DMS79 treated with DMSO at 0.1 percent for 48 hours (cell line): Measurements from ENCODE around the gene SNAPC5.
"Not testable (repeated sequence)": the region's sequence is repeated elsewhere in the genome, so short reads cannot be mapped to it uniquely, and the experiment has no call there.

Experiments used
- DNase-seq: peaks from one replicate; lab custom pipeline; 2025; lab: John Stamatoyannopoulos, UW

The SNAPC5 gene, protein sequence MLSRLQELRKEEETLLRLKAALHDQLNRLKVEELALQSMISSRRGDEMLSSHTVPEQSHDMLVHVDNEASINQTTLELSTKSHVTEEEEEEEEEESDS

DNA sequence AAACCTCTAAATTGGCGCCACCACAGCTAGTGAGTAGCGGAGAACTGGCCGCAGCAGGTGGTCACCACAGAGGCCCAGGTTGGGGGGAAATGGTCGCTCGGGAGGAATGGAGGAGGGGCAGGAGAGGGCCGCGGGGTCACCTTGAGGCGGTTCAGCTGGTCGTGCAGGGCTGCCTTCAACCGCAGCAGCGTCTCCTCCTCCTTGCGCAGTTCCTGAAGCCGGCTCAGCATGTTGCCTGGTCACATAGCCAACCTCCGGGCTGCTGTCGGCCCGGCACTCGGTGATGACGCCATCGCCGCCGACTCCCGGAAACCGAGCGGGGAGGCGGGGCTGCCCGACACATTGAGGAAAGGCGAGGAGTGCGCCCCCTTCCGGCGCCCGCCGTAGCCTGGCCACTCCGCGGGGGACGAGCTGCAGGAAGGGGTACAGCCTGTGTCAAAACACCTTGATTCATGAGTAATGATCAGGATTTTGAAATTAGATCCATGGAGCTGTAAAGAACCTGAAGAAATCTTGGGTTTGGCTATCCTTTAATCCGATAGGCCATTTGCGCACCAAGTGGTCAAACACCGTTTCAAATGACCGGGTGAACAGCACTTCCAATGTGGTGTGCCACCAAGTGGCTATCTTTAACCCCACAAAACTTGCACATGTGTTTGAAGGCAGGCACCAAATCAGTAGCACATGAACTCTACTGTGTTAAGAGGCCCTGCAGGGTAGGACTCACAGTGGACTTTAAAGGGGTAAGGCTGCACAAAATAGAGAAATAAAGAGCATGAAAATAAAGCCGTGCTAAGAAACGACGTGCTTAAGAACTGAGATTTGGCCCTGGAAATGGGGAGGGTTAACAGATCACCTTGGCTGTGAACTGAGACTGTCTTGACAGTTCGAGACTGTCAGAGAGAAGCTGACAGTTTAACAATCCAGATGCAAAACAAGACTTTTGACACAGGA is at the start of gene SNAPC5:
Gene SNAPC5, minus strand, starts transcription at position 261 of the 954 bp plus-strand sequence. Its CDS starts 31 bp downstream, at position 230.
- DNase-seq = peak; percentile 51

DNA sequence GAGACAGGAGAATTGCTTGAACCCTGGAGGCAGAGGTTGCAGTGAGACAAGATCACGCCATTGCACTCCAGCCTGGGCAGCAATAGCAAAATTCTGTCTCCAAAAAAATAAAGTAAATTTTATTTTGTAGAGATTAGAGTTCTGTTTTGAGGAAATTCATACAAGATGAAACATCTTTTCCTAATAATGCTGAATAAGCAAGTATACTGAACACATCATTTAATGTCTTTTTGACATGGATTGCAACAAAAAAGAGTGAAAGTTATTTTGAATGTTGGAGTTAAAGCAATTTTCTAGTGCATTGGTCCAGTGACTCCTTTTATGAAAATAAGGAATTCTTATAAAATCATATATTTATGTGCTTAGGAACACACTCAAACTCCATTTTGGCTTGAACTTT is 47.7 kb upstream of the SNAPC5 start:
- no peak for DNase-seq

DNA sequence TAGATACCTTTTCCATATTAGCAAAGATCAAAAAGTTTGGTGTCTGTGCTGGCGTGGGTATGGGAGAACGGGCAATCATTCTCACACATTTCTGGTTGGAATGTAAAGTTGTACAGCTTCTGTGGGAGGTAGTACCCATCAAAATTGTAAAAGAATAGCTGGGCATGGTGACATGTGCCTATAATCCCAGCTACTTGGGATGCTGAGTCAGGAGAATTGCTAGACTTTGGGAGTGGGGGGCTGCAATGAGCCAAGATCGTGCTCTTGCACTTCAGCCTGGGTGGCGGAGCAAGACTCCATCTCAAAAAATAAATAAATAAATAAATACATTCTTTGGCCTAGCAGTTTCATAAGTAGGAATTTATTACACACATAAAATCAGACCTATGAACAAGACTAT is 45.3 kb upstream of the SNAPC5 start:
- DNase-seq = no peak

DNA sequence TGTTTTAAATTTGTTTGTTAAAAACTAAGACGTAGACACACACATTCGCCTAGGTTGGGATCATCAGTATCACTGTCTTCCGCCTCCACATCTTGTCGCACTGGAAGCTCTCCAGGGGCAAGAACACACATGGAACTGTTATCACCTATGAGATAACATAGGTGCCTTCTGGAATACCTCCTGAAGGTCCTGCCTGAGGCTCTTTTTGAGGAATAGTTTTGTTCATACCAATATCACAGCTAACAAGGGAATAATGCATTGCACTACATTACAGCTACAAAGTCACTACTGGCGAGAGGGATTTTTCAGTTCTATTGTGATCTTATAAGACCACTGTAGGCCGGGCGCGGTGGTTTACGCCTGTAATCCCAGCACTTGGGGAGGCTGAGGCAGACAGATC is 37.5 kb upstream of the SNAPC5 start:
- no peak for DNase-seq

DNA sequence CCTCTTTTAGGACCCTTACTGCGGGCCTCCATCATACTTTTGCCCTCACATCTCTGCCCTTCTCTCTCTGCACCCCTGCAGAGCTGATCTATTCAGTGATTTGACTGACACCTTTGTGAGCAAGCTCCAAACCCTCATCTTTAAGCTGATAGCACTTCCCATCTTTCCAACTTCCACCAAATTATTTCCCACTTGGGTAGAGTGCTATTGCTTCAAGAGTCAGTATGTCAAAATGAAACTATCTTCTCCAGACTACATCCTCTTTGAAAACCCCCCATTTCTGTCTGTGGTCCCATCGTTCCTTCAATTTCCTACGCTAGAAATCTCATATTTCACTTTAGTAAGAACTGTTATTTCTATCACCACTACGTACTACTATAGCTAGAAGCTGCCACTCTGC is 27.3 kb upstream of the SNAPC5 start:
- DNase-seq = no peak

DNA sequence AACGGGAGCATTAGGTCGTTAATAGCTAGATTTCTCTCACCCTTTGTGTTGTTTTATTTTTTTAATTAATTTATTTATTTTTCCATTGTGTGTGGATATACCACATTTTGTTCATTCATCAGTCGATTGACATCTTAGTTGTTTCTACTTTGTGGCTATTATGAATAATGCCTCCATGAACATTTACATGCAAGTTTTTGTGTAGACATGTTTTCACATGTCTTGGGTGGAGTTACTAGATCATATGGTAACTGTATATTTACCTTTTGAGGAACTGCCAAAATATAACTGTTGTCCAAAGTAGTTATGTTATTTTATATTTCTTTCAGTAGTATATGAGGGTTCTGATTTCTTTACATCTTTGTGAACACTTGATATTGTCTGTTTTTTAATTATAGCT is 26.4 kb upstream of the SNAPC5 start:
- no peak for DNase-seq

DNA sequence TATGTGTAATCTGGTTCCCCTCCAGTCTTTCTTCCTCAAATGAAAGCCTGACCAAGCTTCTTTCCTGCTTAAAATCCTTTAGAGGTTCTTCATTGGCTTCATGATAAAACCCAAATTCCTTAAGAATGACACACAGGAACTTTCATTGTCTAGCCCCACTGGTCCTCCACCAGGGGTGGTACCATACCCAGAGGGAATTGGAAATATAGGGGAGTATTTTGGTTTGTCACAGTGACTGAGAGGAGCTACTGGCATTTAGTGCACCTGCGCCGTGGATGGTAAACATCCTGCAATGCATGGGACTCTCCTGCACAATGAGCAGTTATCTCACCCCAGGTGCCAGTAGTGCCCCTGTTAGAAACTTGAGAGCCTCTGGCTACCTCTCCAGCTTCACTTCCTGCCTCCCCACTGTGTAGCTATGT is 18.4 kb upstream of the SNAPC5 start:
- DNase-seq = no peak

DNA sequence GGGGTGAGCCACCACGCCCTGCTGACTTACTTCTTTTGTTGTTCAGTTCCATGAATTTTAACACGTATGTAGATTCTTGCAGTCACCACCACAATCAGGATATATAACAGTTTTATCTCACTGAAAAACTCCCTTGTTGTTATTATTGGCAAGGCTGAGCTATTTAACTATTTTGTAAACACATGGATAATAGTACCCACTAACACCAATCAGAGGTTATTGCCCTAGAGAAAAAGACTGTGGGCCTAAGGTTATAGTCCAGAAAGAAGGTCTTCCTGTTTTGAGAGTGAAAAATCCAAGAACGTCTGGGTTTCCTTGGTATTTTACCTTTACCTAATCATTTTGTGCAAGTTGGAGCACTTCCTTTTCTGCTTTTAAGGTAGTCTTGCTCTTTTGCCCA is 17.0 kb upstream of the SNAPC5 start:
- DNase-seq = no peak

DNA sequence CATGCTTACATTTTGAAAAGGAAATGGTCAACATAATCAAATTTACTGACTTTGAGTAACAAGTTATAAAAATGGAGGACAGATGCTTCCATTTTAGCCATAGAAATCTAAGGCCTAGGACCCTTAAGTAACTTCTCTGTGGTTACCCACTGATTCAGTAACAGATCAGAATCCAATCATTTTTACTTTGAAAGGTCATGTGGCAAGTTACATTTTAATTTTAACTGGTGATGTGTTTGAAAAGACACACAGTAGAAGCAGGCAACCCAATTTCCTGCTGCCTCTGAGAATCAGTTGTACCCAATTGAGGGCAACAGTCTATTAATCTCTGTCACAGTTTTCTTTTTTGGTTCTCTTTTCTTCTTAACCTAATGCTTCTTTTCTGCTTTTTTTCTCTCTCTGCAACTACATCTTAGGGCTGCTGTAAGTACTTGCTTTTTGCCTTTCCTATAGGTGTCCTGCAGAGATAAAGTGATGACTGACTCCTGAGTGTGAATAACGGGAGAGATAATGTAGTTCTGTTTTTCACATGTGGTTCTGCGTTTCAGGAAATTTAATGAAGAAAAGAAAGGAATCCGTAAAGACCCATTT is 10.8 kb upstream of the SNAPC5 start:
- no peak for DNase-seq

DNA sequence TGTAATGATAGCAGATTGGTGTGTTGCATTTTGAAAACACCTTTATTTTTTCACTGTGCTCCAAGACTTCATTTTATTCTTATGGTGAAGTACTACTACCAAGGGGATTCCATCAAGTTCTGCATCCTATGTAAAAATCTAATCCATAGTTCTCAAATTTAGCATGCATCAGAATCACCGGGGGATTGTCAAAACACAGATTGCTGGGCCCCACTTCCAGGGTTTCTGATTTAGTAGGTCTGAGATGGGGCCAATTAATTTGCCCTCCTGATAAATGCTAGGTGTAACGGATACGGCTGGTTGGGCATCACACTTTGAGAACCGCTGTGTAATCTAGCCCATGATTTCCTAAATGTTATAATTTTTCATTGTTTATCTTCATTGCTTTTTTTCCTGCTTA is 8.3 kb upstream of the SNAPC5 start:
- no peak for DNase-seq

DNA sequence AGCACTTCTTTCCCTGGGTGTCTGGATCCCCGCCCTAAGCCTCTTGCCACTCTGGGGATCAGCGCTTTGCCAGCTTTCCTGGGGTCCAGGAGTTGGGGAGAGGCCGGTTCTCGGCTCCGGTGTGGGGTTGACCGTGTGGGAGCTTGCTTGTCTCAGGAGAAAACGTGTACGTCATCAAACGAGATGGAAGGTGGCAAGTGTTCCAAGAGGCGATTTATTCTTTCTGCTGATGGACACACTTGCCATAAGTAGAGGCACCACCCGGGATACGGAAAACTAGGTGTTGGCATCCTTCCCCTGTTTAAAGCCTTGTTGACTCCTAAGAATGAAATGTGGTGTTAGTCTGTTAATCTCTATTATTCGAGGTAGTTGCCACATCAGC is 7.9 kb upstream of the SNAPC5 start:
- DNase-seq = no peak

DNA sequence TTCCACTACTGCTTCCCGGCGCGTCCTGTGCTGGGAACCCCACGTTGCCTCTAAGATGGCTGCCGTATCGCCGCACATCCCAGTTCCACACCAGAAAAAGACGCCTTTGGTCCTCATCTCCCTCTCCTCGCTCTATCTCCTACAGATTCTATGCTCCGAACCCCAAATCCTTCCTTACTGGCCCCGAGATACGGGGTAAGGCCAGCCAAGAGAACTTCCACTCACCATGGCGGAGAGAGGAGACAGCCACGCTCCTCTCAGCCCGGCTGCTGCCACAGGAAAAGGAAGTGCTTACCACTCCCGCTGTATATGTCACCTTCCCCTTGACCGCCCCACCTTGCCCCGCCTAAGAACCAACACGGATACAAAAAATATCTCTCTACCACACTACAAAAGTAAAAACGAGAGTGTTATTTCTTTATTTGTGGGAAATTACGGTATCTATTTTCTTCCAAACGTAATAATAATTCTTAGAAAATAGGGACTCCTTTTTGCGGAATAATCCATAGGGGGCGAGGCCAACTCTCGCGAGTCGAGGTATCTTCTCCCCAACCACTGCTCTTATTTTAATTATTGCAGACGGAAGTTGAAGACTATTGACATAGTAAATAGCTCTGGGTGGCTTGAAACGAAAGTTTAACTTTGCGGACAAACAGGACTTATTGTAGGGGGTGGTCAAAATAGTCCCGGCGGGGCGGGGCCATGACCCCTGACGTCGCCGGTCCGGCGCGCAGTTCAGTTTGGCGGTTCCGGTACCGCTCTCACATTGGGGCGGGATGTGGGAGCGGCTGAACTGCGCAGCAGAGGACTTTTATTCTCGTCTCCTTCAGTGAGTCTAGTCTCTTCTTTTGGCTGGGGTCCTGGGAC is 7.2 kb upstream of the SNAPC5 start, which contains the start of the genes RPL4 and ZWILCH:
Gene RPL4, minus strand, starts transcription at position 293 of the 867 bp plus-strand sequence. Its CDS starts 65 bp downstream, at position 228.
Gene ZWILCH, plus strand, starts transcription at position 764 of the 867 bp plus-strand sequence. Its CDS starts 13 bp downstream, at position 777.
- DNase-seq = peak; percentile 62

DNA sequence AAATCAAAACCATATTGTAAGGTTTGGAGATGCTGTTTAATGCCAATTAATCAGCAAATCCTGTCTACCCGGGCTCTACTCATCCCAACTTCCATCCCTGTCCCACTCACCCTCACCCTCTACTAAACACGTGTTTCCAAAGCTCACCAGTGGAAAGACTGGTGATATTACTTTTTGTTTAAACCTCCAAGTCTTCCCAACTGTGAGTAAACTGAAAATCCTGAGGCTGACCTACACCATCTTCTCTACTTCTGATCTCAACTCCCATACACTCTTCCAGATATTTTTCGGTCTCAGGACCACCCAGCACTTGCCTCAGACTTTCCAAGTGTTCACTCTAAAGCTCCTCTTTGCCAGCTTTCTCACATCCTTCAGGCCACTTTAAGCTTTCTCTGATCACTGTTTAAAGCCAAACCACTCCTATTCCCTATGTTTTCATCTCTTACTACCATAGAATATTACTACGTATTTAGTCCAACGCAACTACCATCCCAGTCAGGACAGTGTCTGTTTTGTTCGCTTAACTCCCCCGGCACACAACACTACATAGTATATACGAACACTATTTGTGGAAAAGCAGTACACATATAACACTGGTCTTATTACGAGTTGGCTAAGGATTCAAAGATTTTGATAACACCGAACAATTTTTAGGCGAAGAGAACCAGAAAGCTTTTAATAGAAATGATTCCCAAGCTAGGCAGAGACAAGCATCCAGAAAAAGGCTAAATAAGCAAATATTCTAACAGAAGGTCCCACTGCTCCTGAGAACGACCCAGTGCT is 6.4 kb upstream of the SNAPC5 start:
- DNase-seq = no peak

DNA sequence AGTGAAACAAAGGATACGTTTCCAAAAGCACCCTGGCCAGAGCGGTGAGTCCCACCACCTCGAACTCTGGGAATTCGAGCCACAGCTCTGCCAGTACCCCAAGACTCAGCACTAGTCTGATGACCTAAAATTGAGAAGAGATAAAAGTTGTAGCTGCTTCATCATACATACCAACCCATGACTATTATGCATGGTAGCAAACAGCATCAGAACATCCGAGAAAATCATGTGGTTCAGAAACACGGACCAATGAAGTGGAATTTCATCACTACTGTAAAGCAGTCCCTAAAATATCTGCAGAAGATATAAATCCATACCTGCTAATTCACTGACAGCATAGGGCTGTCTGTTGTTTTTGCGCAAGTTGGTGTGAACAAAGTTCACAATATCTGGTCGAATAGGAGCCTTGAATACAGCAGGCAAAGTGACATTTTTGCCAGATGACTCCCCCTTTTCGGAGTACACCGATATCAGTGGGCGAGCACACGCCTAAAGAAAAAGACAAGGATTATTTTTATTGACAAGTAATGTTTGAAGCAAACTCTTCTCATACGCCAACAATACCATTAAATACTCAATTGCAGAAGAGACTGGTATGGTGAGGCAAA is 5.6 kb upstream of the SNAPC5 start:
- DNase-seq = not testable (repeated sequence)

DNA sequence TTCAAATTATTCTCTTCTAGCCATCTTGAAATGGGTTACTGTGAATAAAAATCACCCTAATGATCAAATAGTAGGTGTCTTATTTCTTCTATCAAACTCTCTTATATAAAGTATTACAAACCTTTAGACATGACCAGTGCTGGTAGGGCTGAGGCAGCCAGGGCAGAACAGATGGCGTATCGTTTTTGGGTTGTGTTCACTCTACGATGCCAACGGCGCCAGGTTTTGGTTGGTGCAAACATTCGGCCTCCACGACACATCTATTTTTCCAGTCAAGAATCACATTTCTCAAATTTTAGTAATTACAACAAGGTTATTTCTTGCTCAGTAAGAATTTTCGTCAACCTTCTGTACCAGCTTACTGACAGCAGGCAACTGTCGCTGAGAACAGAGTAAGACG is 4.9 kb upstream of the SNAPC5 start:
- no peak for DNase-seq

DNA sequence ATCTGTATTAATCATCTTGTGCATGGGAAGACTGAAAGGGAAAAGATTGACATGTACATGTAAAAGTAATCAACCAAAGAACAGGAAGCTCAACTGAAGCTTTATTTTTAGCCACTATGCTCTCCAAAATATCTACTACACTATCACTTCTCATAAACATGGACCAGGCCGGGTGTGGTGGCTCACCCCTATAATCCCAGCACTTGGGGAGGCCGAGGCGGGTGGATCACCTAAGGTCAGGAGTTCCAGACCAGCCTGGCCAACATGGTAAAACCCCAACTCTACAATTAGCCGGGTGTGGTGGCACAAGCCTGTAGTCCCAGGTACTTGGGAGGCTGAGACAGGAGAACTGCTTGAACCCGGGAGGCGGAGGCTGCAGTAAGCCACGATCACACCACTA is 2.8 kb upstream of the SNAPC5 start:
- not testable (repeated sequence) for DNase-seq

DNA sequence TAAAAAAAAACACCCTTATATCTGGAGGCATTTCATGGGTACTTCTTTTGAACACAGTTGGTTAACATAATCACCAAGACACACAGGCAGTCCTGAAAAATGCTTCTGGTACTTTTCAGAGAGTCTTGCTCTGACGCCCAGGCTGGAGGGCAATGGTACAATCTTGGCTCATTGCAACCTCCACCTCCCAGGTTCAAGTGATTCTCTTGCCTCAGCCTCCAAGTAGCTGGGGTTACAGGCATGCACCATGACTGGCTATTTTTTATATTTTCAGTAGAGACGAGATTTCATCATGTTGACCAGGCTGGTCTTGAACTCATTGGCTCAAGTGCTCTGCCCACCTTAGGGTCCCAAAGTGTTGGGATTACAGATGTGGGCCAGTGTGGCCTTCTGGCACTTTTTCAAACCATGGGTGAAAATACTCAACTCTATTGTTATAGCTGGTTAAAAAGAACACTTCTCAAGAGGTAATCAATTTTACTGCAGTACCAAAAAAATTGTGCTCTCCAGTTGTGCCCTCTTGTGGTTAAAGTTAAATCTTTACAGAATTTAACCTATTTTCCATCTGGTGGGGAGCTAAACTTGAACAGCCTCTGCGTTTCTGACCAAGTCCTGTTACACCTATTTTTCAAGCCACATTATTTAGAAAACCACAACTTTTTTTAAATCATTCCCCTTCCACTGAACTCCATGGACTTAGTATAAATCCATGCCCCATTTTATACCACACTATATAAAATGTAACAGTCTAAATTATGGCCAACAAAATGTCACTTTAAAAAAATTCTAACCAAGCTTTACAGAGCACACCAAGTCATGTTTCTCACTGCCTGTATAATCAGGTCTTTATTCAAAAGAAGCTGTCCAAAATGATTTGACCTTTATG is 1.2 kb upstream of the SNAPC5 start:
- no peak for DNase-seq

DNA sequence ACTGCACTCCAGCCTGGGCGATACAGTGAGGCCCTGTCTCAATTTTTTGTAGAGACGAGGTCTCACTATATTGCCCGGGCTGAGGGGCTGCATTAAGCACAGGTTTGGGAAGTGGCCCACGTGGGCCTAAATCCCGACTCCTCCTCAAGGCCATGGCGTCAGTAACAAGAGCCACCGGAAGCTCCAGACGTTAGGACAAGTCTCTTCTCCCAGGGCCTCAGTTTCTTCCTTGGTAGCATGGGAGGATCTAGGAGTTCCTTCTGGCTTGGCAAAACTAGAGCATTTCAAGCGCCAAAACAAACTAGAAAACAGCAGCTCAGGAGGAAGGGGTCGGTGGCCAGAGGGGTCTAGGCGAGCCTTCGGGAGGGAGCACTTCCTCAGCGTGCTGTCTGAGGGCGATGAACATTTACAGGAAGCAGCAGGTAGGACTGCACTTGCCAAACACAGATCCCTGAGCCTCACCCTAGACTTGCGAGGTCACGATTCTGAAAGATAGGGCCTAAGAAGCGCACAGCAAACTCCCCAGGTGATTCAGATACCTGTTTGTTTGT is 536 bp downstream of the SNAPC5 start:
- no peak for DNase-seq

DNA sequence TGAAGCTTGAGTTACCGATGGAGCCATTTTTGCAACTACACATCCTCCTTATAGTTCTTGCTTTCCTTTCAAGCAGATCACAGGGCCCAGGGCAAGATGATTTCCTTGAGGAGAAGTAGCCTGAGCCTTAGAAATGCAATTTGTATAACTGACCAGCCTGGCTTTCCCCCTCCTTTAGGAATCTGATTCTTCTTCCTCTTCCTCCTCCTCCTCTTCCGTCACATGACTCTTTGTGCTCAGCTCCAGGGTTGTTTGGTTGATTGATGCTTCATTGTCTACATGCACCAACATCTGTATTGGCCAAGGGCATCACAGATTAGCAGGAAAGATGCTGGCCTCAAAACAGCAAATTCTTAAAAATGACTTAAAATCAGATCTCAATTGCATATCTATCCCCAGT is 3.3 kb downstream of the SNAPC5 start:
- no peak for DNase-seq
